ENCODE data around the gene FKBP1B.

DNA sequence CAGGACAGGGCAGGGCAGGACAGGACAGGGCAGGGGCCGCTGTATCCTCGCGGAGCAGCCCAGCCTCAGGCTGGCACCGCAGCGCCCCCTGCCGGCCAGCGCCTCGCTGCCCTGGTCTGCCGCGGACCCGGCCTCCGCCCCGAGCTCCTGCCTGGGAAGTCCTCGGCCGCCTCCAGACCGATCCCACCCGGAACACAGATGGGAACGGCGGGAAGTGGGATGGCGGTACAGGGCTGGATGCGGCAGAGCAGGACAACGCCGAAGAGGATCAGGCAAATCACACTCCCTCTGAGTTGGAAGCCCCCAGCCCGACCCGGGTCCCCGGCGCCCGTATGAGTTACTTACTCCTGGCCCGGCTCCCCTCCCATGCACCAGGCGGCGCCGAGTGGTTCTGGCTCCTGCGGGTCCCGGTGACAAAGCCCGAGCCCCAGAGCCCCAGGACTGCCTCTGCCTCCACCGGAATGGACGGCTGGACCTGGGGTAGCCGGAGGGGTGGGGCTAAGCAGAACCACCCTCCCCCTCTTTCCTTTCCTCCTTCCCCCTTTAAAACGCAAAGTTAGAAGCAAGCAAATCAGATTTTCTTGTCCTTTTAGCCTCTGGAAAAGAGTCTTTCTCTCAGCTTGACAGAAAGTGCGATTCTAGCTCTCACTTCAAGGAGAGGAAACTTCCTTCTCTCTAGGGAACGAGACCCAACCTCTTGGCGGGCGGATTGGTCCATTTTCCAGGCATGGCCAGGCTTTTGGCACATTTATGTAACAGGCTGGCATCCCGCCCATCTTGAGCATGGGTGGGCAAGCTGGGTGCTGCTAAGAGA is 35.1 kb downstream of the FKBP1B start, which contains the start of gene TP53I3:
- TF ChIP-seq, protein P1, sequence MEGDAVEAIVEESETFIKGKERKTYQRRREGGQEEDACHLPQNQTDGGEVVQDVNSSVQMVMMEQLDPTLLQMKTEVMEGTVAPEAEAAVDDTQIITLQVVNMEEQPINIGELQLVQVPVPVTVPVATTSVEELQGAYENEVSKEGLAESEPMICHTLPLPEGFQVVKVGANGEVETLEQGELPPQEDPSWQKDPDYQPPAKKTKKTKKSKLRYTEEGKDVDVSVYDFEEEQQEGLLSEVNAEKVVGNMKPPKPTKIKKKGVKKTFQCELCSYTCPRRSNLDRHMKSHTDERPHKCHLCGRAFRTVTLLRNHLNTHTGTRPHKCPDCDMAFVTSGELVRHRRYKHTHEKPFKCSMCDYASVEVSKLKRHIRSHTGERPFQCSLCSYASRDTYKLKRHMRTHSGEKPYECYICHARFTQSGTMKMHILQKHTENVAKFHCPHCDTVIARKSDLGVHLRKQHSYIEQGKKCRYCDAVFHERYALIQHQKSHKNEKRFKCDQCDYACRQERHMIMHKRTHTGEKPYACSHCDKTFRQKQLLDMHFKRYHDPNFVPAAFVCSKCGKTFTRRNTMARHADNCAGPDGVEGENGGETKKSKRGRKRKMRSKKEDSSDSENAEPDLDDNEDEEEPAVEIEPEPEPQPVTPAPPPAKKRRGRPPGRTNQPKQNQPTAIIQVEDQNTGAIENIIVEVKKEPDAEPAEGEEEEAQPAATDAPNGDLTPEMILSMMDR (IDR thresholded peaks at IDR 0.05): peak; percentile 96 to 100 (median 98)
- peak; percentile 93 for TF ChIP-seq POLR2A (IDR thresholded peaks at IDR 0.05)
